GM12878 (cell line): ENCODE results near the gene DMWD. TPM values are rescaled to one million over a fixed set of nuclear protein-coding genes. Genes with fewer than 3 reads are reported as not detected.

ENCODE experiments used
- ATAC-seq: fragments of 200-7000 bp; cut with Tn5 transposase; 3 replicates; pipeline ENCODE4 v1.9.1; 2020; ENCODE audit warnings: mild to moderate bottlenecking, moderate library complexity
- BruUV-seq: library from RNA; stranded (reverse); fragments of 400-500 nt; replicated peaks from 2 replicates; lab custom pipeline; 2021; lab: Mats Ljungman, UMichigan
- CTCF ChIA-PET: fragments of 300-600 bp; sonication (Branson Sonifier 250); formaldehyde crosslinking; extraction: SDS; loops from one replicate; lab custom pipeline; 2021; ENCODE audit warnings: inconsistent platforms; lab: Yijun Ruan, JAX
- POLR2A ChIA-PET: fragments of 350-600 bp; formaldehyde crosslinking; extraction: SDS; loops from one replicate; lab custom pipeline; 2021; ENCODE audit warnings: inconsistent platforms; lab: Charles Lee
- RAD21 ChIA-PET: fragments of 300-600 bp; sonication (Branson Sonifier 250); formaldehyde crosslinking; loops from one replicate; lab custom pipeline; 2023; ENCODE audit warnings: antibody characterized with exemption; ENCODE audit not compliant: unreplicated experiment; lab: Charles Lee
- SMC1A ChIA-PET: fragments of 300-600 bp; sonication (Branson Sonifier 250); formaldehyde crosslinking; loops from one replicate; lab custom pipeline; 2023; ENCODE audit not compliant: unreplicated experiment, uncharacterized antibody; lab: Charles Lee
- DNase-seq: peaks from one replicate; pipeline ENCODE4 v3.0.0-alpha.2; 2011; ENCODE audit warnings: low read depth, low spot score
- FAIRE-seq: peaks from 3 replicates; lab custom pipeline; 2011; peaks lifted over from hg19 to GRCh38; lab: Jason Lieb, UNC
- H2AFZ ChIP-seq: 2 replicates; pipeline ENCODE4 v1.6.0; 2011; ENCODE audit warnings: low read depth, low read length, control low read depth; ENCODE audit not compliant: control insufficient read depth
- H3K27ac ChIP-seq: 2 replicates; pipeline ENCODE4 v1.5.1; 2011; ENCODE audit warnings: control low read depth; ENCODE audit not compliant: control insufficient read depth, insufficient read depth
- H3K27me3 ChIP-seq, 2 experiments: replicated peaks in 1 of 2; 2 replicates each; pipeline versions ENCODE4 v1.6.0 to v1.6.1; 2011; ENCODE audit warnings: low read length in 1 of 2; ENCODE audit not compliant: control insufficient read depth in 2 of 2, insufficient read depth in 2 of 2
- H3K36me3 ChIP-seq, 2 experiments: 2 replicates each; pipeline ENCODE4 v1.5.1; 2011; ENCODE audit warnings: low read length in 1 of 2; ENCODE audit not compliant: control insufficient read depth in 2 of 2, insufficient read depth in 2 of 2
- H3K4me1 ChIP-seq: 2 replicates; pipeline ENCODE4 v1.6.1; 2011; ENCODE audit warnings: mild to moderate bottlenecking, low read length, moderate library complexity, mixed read lengths; ENCODE audit not compliant: control insufficient read depth, insufficient read depth
- H3K4me2 ChIP-seq: 2 replicates; pipeline ENCODE4 v1.6.0; 2011; ENCODE audit warnings: control low read depth; ENCODE audit not compliant: control insufficient read depth, insufficient read depth
- H3K4me3 ChIP-seq: fragments of 200-600 bp; sonication (generic); 2 replicates; pipeline ENCODE4 v1.5.1; 2016
- H3K79me2 ChIP-seq: 2 replicates; pipeline ENCODE4 v1.6.0; 2011; ENCODE audit warnings: low read length; ENCODE audit not compliant: control insufficient read depth, insufficient read depth
- H3K9ac ChIP-seq: 2 replicates; pipeline ENCODE4 v1.8.0; 2011; ENCODE audit warnings: low read length, control low read depth, mixed read lengths; ENCODE audit not compliant: control insufficient read depth, insufficient read depth
- H3K9me3 ChIP-seq: replicated peaks from 3 replicates; pipeline ENCODE4 v1.5.1; 2011; ENCODE audit warnings: mild to moderate bottlenecking, low read length; ENCODE audit not compliant: control insufficient read depth, insufficient read depth
- H4K20me1 ChIP-seq: 2 replicates; pipeline ENCODE4 v1.6.0; 2011; ENCODE audit not compliant: control insufficient read depth, insufficient read depth
- BCL11A ChIP-seq: IDR thresholded peaks from 2 replicates; pipeline ENCODE4 v1.6.1; 2011; ENCODE audit warnings: low read depth, low read length
- CEBPZ ChIP-seq: fragments of 150-350 bp; IDR thresholded peaks from 2 replicates; pipeline ENCODE4 v1.6.1; 2016; ENCODE audit warnings: low read depth, low read length
- NFIC ChIP-seq: IDR thresholded peaks from 2 replicates; pipeline ENCODE4 v1.6.1; 2012; ENCODE audit warnings: low read depth, mild to moderate bottlenecking, inconsistent platforms, low read length, moderate library complexity
- PAX5 ChIP-seq: IDR thresholded peaks from 2 replicates; pipeline ENCODE4 v1.6.1; 2011; ENCODE audit warnings: low read depth, low read length, borderline replicate concordance
- POLR2A ChIP-seq: IDR thresholded peaks from 2 replicates; pipeline ENCODE4 v1.6.1; 2011; ENCODE audit warnings: low read depth, mild to moderate bottlenecking, low read length
- RELB ChIP-seq: fragments of 450-650 bp; IDR thresholded peaks from 2 replicates; pipeline ENCODE4 v1.6.1; 2017; ENCODE audit warnings: low read depth, mild to moderate bottlenecking, moderate library complexity
- SKIL ChIP-seq: fragments of 450-650 bp; IDR thresholded peaks from 2 replicates; pipeline ENCODE4 v1.6.1; 2017; ENCODE audit warnings: mild to moderate bottlenecking, low read depth, inconsistent platforms; ENCODE audit not compliant: poor library complexity, severe bottlenecking
- SMAD1 ChIP-seq: fragments of 450-650 bp; IDR thresholded peaks from 2 replicates; pipeline ENCODE4 v1.6.1; 2018; ENCODE audit warnings: mild to moderate bottlenecking, low read depth; ENCODE audit not compliant: partially characterized antibody
- SP1 ChIP-seq: IDR thresholded peaks from one replicate; pipeline ENCODE4 v1.6.1; 2011; ENCODE audit warnings: low read depth, low read length
- WGBS: methylation state at CpG from one replicate; pipeline ENCODE4 v1.1.6; 2016; ENCODE audit warnings: low lambda C conversion rate; ENCODE audit not compliant: insufficient replicate concordance, insufficient coverage; ENCODE audit errors: missing lambda C conversion rate; 5-methylcytosine and 5-hydroxymethylcytosine counted together
- in situ Hi-C: fragments of 300-500 bp; cut with MboI; formaldehyde crosslinking; loops from 9 replicates; pipeline ENCODE4 v1.14.3; 2018; ENCODE audit warnings: mixed read lengths
- intact Hi-C: fragments of 100-400 bp; cut with micrococcal nuclease; formaldehyde crosslinking; loops from one replicate; pipeline ENCODE4 v1.14.2; 2022; ENCODE audit not compliant: unreplicated experiment
- polyA plus RNA-seq, 11 experiments: library from polyadenylated mRNA; depleted of rRNA in 4 of 11; unstranded in 6 of 11; stranded (reverse) in 5 of 11; fragments of >200 nt; fragmentation: Nextera tagmentation in 4 of 11; fragmentation: Illumina TruSeq in 1 of 11; extraction: Ambion mirVana in 4 of 11; extraction: Trizol in 1 of 11; gene quantifications; 1 replicate in 1 of 11; 2 replicates in 10 of 11; pipeline versions ENCODE4 v1.2.1 to v1.2.3, GENCODE V29; 2011 to 2016; ENCODE audit warnings: inconsistent platforms in 2 of 11, missing spikeins in 2 of 11, low read depth in 1 of 11
- total RNA-seq, 4 experiments: library from RNA; depleted of rRNA in 3 of 4; stranded (reverse); fragments of >200 nt in 3 of 4; fragmentation: Illumina TruSeq in 1 of 4; extraction: Trizol in 1 of 4; gene quantifications; 2 replicates each; pipeline versions ENCODE4 v1.2.1 to v1.2.3, GENCODE V29; 2013 to 2021

DMWD gene
- total and polyA plus RNA-seq, 10 of the 15 experiments (the other 5 are each of a cell fraction or from before 2014, with no cell fraction given), result 3.5 to 56.0 (median 11.6) TPM

- TF ChIP-seq CEBPZ, result no peak
Observed at GRCh38 chr19:45819769-45820168, 27.1 kb upstream of the DMWD start (continued).

GRCh38 chr19:45817725-45818301 is 25.2 kb upstream of the DMWD start:
- Histone ChIP-seq H3K4me1 (no peaks in the 10 kb centered on the region), H2AFZ (no peak overlapping the region), H3K79me2 (no peaks in the 10 kb centered on the region), H4K20me1 (no peaks in the 10 kb centered on the region), H3K27ac (no peak overlapping the region), H3K36me3 (peaks cover 5 to 9% of the 10 kb centered on the region in 2 experiments), H3K9me3 (no peaks in the 10 kb centered on the region), H3K4me3 (no peak overlapping the region), H3K9ac (no peak overlapping the region), H3K27me3 (no peaks in the 10 kb centered on the region), H3K4me2 (no peak overlapping the region)
- ChIA-PET POLR2A (interaction anchor here (0.5 to 1.9 kb wide), 3 partner anchors 30 to 64 kb away, joined by 3 to 8 read pairs (median 4); no protein-coding TSS in a partner anchor), SMC1A (interaction anchor here (1.1 to 1.8 kb wide), 3 partner anchors 18 to 199 kb away, joined by 4 to 9 read pairs (median 5); no protein-coding TSS in a partner anchor), CTCF (interaction anchor here (0.7 to 2.4 kb wide), 17 partner anchors 12 to 199 kb away, joined by 3 to 28 read pairs (median 6); partner anchors contain the start of genes FOXA3, MEIOSIN, MYPOP and QPCTL), RAD21 (interaction anchor here (1.1 to 1.9 kb wide), 6 partner anchors 46 to 177 kb away, joined by 3 to 14 read pairs (median 9); partner anchors contain the start of genes CCDC61, FOXA3, MYPOP and SIX5)
- WGBS, result 73% methylated on average over 19 of the region's 19 CpGs
- BruUV-seq, result no TSS peak
- DNase-seq, result no peak
- no peak for FAIRE-seq
- ATAC-seq, result peak; percentile 15
- intact Hi-C loops (loop anchor here (1.0 to 10.0 kb wide), 3 partner anchors 65 to 177 kb away; partner anchors contain the start of genes CCDC61 and MYPOP), in situ Hi-C loops (no loop called here)
- no peak for TF ChIP-seq SKIL
- no peak for TF ChIP-seq RELB
- no peak for TF ChIP-seq NFIC
- no peak for TF ChIP-seq BCL11A
- no peak for TF ChIP-seq SMAD1
- peak; percentile 63; the same call in 1 of the 2 replicates for TF ChIP-seq POLR2A
- TF ChIP-seq SP1, result no peak
- TF ChIP-seq PAX5, result peak; percentile 58; the same call in 1 of the 2 replicates
